Measurements from ENCODE around the gene TMEM63A.
A peak's percentile ranks its signal among the peaks of the same experiment; 100 is the strongest.
"Not testable (repeated sequence)": the region's sequence is repeated elsewhere in the genome, so short reads cannot be mapped to it uniquely, and the experiment has no call there.

The TMEM63A gene

GRCh38 chr1:225815526-225816178 lies 66.5 kb downstream of the TMEM63A start:
- Histone ChIP-seq H3K36me3 (no peaks in the 10 kb centered on the region), H3K4me3 (no peak overlapping the region), H3K27ac (no peak overlapping the region), H3K4me2 (no peak overlapping the region), H4K20me1 (peaks cover 16% of the 10 kb centered on the region; the same call in 1 of the 2 replicates), H3K9ac (no peak overlapping the region), H3K27me3 (no peaks in the 10 kb centered on the region; the same call in 1 of the 2 replicates), H3K4me1 (peaks cover 27% of the 10 kb centered on the region), H3K9me3 (no peaks in the 10 kb centered on the region)
- no peak for TF ChIP-seq Cebpa-rat (IDR thresholded peaks at IDR 0.05)

GRCh38 chr1:225815090-225815489 lies 67.1 kb downstream of the TMEM63A start:
- H3K4me1 ChIP-seq = peaks cover 30% of the 10 kb centered on the region
- not testable (repeated sequence) for H3K27ac ChIP-seq, H3K9me3 ChIP-seq, H3K4me3 ChIP-seq, H3K4me2 ChIP-seq, H3K27me3 ChIP-seq, H3K36me3 ChIP-seq, H3K9ac ChIP-seq
- H4K20me1 ChIP-seq = peaks cover 16% of the 10 kb centered on the region; the same call in 1 of the 2 replicates

- Histone ChIP-seq H3K27me3 (no peaks in the 10 kb centered on the region; the same call in 1 of the 2 replicates), H3K9me3 (no peaks in the 10 kb centered on the region), H3K4me1 (peaks cover 34% of the 10 kb centered on the region), H3K4me3 (no peak overlapping the region), H3K36me3 (no peaks in the 10 kb centered on the region), H4K20me1 (peaks cover 16% of the 10 kb centered on the region; the same call in 1 of the 2 replicates), H3K9ac (no peak overlapping the region), H3K27ac (no peak overlapping the region), H3K4me2 (no peak overlapping the region)
- no peak for TF ChIP-seq Cebpa-rat (IDR thresholded peaks at IDR 0.05)
Observed at GRCh38 chr1:225814381-225814780, 67.8 kb downstream of the TMEM63A start.

- Histone ChIP-seq H3K4me1 (peaks cover 38% of the 10 kb centered on the region), H3K27me3 (no peaks in the 10 kb centered on the region; the same call in 1 of the 2 replicates), H3K9me3 (no peaks in the 10 kb centered on the region), H3K4me2 (peak overlapping the region; percentile 11; the same call in 1 of the 2 replicates), H3K36me3 (no peaks in the 10 kb centered on the region), H3K27ac (no peak overlapping the region), H3K9ac (no peak overlapping the region), H4K20me1 (peaks cover 20% of the 10 kb centered on the region; the same call in 1 of the 2 replicates), H3K4me3 (no peak overlapping the region)
- no peak for TF ChIP-seq Cebpa-rat (IDR thresholded peaks at IDR 0.05)
Observed at GRCh38 chr1:225813214-225813964, 68.8 kb downstream of the TMEM63A start.

GRCh38 chr1:225812488-225813213 lies 69.5 kb downstream of the TMEM63A start:
- Histone ChIP-seq H3K27ac (no peak overlapping the region), H3K9me3 (no peaks in the 10 kb centered on the region), H3K4me3 (no peak overlapping the region), H3K36me3 (no peaks in the 10 kb centered on the region), H3K4me2 (no peak overlapping the region), H3K9ac (no peak overlapping the region), H3K27me3 (no peaks in the 10 kb centered on the region; the same call in 1 of the 2 replicates), H4K20me1 (peaks cover 20% of the 10 kb centered on the region; the same call in 1 of the 2 replicates), H3K4me1 (peaks cover 33% of the 10 kb centered on the region)
- TF ChIP-seq Cebpa-rat (IDR thresholded peaks at IDR 0.05) = no peak

- no peaks in the 10 kb centered on the region for H3K9me3 ChIP-seq
- H3K4me2 ChIP-seq = no peak overlapping the region
- no peaks in the 10 kb centered on the region for H3K36me3 ChIP-seq
- no peak overlapping the region for H3K27ac ChIP-seq
- no peak for TF ChIP-seq Cebpa-rat (IDR thresholded peaks at IDR 0.05)
- H3K4me3 ChIP-seq = no peak overlapping the region
- H3K27me3 ChIP-seq = no peaks in the 10 kb centered on the region; the same call in 1 of the 2 replicates
- peaks cover 20% of the 10 kb centered on the region; the same call in 1 of the 2 replicates for H4K20me1 ChIP-seq
- peaks cover 26% of the 10 kb centered on the region for H3K4me1 ChIP-seq
- H3K9ac ChIP-seq = no peak overlapping the region
Observed at GRCh38 chr1:225811622-225812487, 70.3 kb downstream of the TMEM63A start.

GRCh38 chr1:225810579-225811538 lies 71.3 kb downstream of the TMEM63A start:
- H4K20me1 ChIP-seq = peaks cover 20% of the 10 kb centered on the region; the same call in 1 of the 2 replicates
- peaks cover 26% of the 10 kb centered on the region for H3K4me1 ChIP-seq
- H3K4me3 ChIP-seq = peak overlapping the region; percentile 79
- H3K36me3 ChIP-seq, H3K27me3 ChIP-seq, H3K9me3 ChIP-seq: not testable (repeated sequence)
- H3K27ac ChIP-seq = peak overlapping the region; percentile 61
- peak overlapping the region; percentile 80 for H3K9ac ChIP-seq
- H3K4me2 ChIP-seq = peak overlapping the region; percentile 95

GRCh38 chr1:225809842-225810578 lies 72.2 kb downstream of the TMEM63A start, which contains the start of gene EPHX1:
TSS of gene EPHX1 (plus strand) at chr1:225810124. CDS start at chr1:225828730, 18,606 bp downstream.
- no peak for TF ChIP-seq Cebpa-rat (IDR thresholded peaks at IDR 0.05)
- Histone ChIP-seq H3K36me3 (no peaks in the 10 kb centered on the region), H3K9me3 (no peaks in the 10 kb centered on the region), H4K20me1 (peaks cover 20% of the 10 kb centered on the region; the same call in 1 of the 2 replicates), H3K9ac (peak within 1 kb of the TSS; percentile 80), H3K4me3 (peak within 1 kb of the TSS; percentile 79), H3K27me3 (no peaks in the 10 kb centered on the region; the same call in 1 of the 2 replicates), H3K27ac (peak within 1 kb of the TSS; percentile 61), H3K4me2 (peak within 1 kb of the TSS; percentile 95), H3K4me1 (peaks cover 26% of the 10 kb centered on the region)
